BE2C (cell line): ENCODE data around the gene DNAJB1. TPM values are rescaled to one million over a fixed set of nuclear protein-coding genes. Genes with fewer than 3 reads are reported as not detected.
"Not testable (repeated sequence)": the region's sequence is repeated elsewhere in the genome, so short reads cannot be mapped to it uniquely, and the experiment has no call there.

Experiments
- DNase-seq: peaks from one replicate; pipeline ENCODE4 v3.0.0-alpha.2; 2020
- H3K27me3 ChIP-seq: fragments of 250-450 bp; sonication (Bioruptor Pico); 2 replicates; pipeline ENCODE4 v1.5.1; 2020; ENCODE audit warnings: mild to moderate bottlenecking
- H3K36me3 ChIP-seq: fragments of 250-450 bp; sonication (Bioruptor Pico); 2 replicates; pipeline ENCODE4 v1.5.1; 2020; ENCODE audit warnings: mild to moderate bottlenecking
- H3K4me1 ChIP-seq: fragments of 250-450 bp; sonication (Bioruptor Pico); 2 replicates; pipeline ENCODE4 v1.5.1; 2020
- H3K4me3 ChIP-seq: 2 replicates; pipeline ENCODE4 v1.5.1; 2011; ENCODE audit warnings: low read depth, low read length
- H3K9me3 ChIP-seq: fragments of 250-450 bp; sonication (Bioruptor Pico); 2 replicates; pipeline ENCODE4 v1.5.1; 2020
- CTCF ChIP-seq: IDR thresholded peaks from 2 replicates; pipeline ENCODE4 v1.5.1; 2012; ENCODE audit warnings: mild to moderate bottlenecking, low read depth, low read length
- polyA plus RNA-seq: library from polyadenylated mRNA; unstranded; fragments of >200 nt; gene quantifications from one replicate; pipeline ENCODE4 v1.2.1, GENCODE V29; 2012; ENCODE audit warnings: low read depth, missing spikeins; ENCODE audit not compliant: insufficient read length, insufficient read depth

DNAJB1 gene
- 90.6 TPM for polyA plus RNA-seq

- Histone ChIP-seq H3K36me3 (peaks cover 23% of the 10 kb centered on the region), H3K9me3 (no peaks in the 10 kb centered on the region), H3K4me3 (peak within 1 kb of the TSS; percentile 90), H3K27me3 (no peaks in the 10 kb centered on the region), H3K4me1 (no peaks in the 10 kb centered on the region)
- TF ChIP-seq CTCF, result no peak
- peak; percentile 75 for DNase-seq
These were observed at the start of gene DNAJB1 for GRCh38 chr19:14517840-14518505. TSS of gene DNAJB1 (minus strand) at chr19:14518397. CDS start at chr19:14518349, 48 bp downstream.

- Histone ChIP-seq H3K27me3 (no peaks in the 10 kb centered on the region), H3K4me1 (peaks cover 6% of the 10 kb centered on the region), H3K9me3 (no peaks in the 10 kb centered on the region), H3K4me3 (no peak overlapping the region), H3K36me3 (peaks cover 31% of the 10 kb centered on the region)
- no peak for TF ChIP-seq CTCF
- DNase-seq, result no peak
These were observed 48.9 kb upstream of the DNAJB1 start for GRCh38 chr19:14567079-14567478.

- Histone ChIP-seq H3K4me3 (no peak overlapping the region), H3K9me3 (no peaks in the 10 kb centered on the region), H3K27me3 (no peaks in the 10 kb centered on the region), H3K4me1 (peaks cover 6% of the 10 kb centered on the region), H3K36me3 (peaks cover 31% of the 10 kb centered on the region)
- TF ChIP-seq CTCF, result no peak
- DNase-seq, result no peak
These were observed 48.5 kb upstream of the DNAJB1 start for GRCh38 chr19:14566712-14567077.

GRCh38 chr19:14565765-14566711 lies 47.8 kb upstream of the DNAJB1 start:
- no peaks in the 10 kb centered on the region for H3K27me3 ChIP-seq
- peaks cover 6% of the 10 kb centered on the region for H3K4me1 ChIP-seq
- no peak for DNase-seq
- H3K4me3 ChIP-seq, result no peak overlapping the region
- TF ChIP-seq CTCF, result no peak
- H3K9me3 ChIP-seq, result no peaks in the 10 kb centered on the region
- peaks cover 31% of the 10 kb centered on the region for H3K36me3 ChIP-seq

- Histone ChIP-seq H3K36me3 (peaks cover 31% of the 10 kb centered on the region), H3K4me1 (peaks cover 6% of the 10 kb centered on the region), H3K4me3 (no peak overlapping the region), H3K9me3 (no peaks in the 10 kb centered on the region), H3K27me3 (no peaks in the 10 kb centered on the region)
- TF ChIP-seq CTCF, result no peak
- DNase-seq, result no peak
These were observed 47.1 kb upstream of the DNAJB1 start for GRCh38 chr19:14565298-14565679.

GRCh38 chr19:14564652-14565297 lies 46.6 kb upstream of the DNAJB1 start:
- not testable (repeated sequence) for DNase-seq, H3K27me3 ChIP-seq, H3K9me3 ChIP-seq, H3K4me3 ChIP-seq, H3K4me1 ChIP-seq
- H3K36me3 ChIP-seq, result peaks cover 31% of the 10 kb centered on the region
